Activated naive CD4-positive, alpha-beta T cell treated with anti-CD3 and anti-CD28 coated beads for 36 hours (primary cell): ENCODE data around the gene INTS14. TPM values are rescaled to one million over a fixed set of nuclear protein-coding genes. Genes with fewer than 3 reads are reported as not detected.

ENCODE experiments used
- CTCF ChIA-PET: fragments of 350-600 bp; sonication (Branson Sonifier 250); formaldehyde crosslinking; loops from one replicate; lab custom pipeline; 2021; ENCODE audit warnings: antibody characterized with exemption; lab: Charles Lee
- DNase-seq: peaks from one replicate; pipeline ENCODE4 v3.0.0-alpha.2; 2020
- H3K27ac Mint-ChIP-seq: one replicate; pipeline ENCODE4 v1.8.0; 2021; ENCODE audit warnings: mild to moderate bottlenecking, mixed read lengths
- H3K27me3 Mint-ChIP-seq: one replicate; pipeline ENCODE4 v1.8.0; 2021; ENCODE audit warnings: low read depth, mixed read lengths
- H3K36me3 Mint-ChIP-seq: one replicate; pipeline ENCODE4 v1.8.0; 2021; ENCODE audit warnings: low read depth, mixed read lengths
- H3K4me1 Mint-ChIP-seq: one replicate; pipeline ENCODE4 v1.8.0; 2021; ENCODE audit warnings: low read depth, mixed read lengths
- H3K4me3 Mint-ChIP-seq: one replicate; pipeline ENCODE4 v1.8.0; 2021; ENCODE audit warnings: mild to moderate bottlenecking, moderate library complexity, mixed read lengths
- H3K9me3 Mint-ChIP-seq: one replicate; pipeline ENCODE4 v1.8.0; 2021; ENCODE audit warnings: mixed read lengths
- intact Hi-C: fragments of 100-400 bp; cut with micrococcal nuclease; formaldehyde crosslinking; loops from one replicate; pipeline ENCODE4 v1.15.1; 2023
- total RNA-seq, 2 experiments: library from RNA; stranded (reverse); gene quantifications; one replicate each; pipeline ENCODE4 v1.2.3, GENCODE V29; 2021

Gene INTS14
- total RNA-seq = 10 to 100 TPM; 41.2 to 43.4 TPM

DNA sequence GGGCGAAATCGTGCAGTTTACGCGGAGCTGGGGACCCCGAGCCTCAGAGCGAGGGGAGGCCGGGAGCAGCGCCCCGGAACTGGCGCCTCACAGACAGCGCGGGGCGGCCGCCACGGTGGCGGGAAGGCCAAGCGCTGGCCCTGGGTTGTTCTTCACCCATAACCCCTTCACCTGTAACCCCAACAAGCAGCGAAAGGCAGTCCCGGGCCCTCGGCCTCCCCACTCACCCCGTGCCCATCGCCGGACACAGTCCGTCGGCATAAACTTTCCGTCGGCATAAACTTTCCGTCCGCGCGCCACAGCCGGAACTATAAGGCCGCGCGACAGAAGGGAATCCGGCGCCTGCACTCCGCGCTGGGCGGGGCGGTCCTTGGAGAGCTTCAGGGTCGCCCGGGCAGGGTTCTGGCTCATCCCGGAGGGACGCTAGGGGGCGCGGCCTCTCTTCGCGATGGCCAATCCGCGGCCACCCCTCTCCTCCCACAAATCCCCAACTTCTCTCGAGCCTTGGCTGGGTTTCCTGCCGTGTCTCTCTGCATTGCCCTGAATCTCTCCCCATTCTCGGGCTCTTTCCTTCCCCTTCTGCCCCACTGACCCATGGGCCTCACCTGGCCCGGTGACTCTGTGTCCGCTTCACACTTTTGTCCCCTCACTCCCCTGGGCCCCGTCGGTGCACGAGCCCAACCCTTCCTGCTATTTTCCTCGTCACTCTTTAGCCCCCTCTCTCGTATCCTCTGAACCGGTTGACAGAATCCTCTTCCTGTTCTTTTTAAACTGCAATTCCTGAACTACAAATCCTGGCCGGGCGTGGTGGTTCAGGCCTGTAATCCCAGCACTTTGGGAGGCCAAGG lies at the start of gene INTS14:
Gene INTS14, minus strand, starts transcription at position 261 of the 848 bp plus-strand sequence. CDS start 3,751 bp downstream, outside the sequence.
- H3K27me3 Mint-ChIP-seq = no peaks in the 10 kb centered on the region
- peak within 1 kb of the TSS; percentile 96 for H3K27ac Mint-ChIP-seq
- H3K9me3 Mint-ChIP-seq = no peaks in the 10 kb centered on the region
- peaks cover 45% of the 10 kb centered on the region for H3K4me1 Mint-ChIP-seq
- DNase-seq = peak; percentile 98
- intact Hi-C loops = loop anchor here (1.0 to 10.0 kb wide), 6 partner anchors 80 to 584 kb away; partner anchors contain the start of genes DPP8, HACD3 and RAB11A
- CTCF ChIA-PET = interaction anchor here (1.0 to 1.4 kb wide), 3 partner anchors 11 to 218 kb away, joined by 3 read pairs; partner anchors contain the start of gene SLC24A1
- H3K36me3 Mint-ChIP-seq = peaks cover 4% of the 10 kb centered on the region
- peak within 1 kb of the TSS; percentile 98 for H3K4me3 Mint-ChIP-seq

DNA sequence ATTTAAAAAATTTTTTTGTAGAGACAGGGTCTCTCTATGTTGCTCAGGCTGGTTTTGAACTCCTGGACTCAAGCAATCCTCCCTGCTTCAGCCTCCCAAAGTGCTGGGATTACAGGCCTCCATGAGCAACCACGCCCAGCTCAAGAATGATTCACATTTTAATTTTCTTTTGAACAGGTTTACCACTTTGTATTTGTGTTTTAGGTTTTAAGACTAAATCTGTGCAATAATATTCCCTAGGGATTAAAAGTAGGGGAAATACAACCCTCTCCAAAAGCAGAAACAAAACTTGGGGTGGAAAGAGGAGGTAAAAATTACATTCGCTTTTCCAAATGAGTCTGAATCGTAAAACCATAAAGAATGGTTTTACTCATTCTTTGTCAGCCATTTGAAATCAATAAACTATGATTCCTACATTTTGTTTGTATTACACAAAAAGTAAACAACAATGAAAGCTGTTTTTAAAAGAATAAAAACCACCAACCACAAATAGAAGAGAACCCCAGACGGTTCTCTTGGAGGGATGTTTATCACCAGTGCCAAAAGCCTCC lies 48.6 kb upstream of the INTS14 start:
- no peak overlapping the region for H3K27ac Mint-ChIP-seq
- no peak overlapping the region for H3K4me3 Mint-ChIP-seq
- DNase-seq = no peak
- no peaks in the 10 kb centered on the region for H3K4me1 Mint-ChIP-seq
- no peaks in the 10 kb centered on the region for H3K27me3 Mint-ChIP-seq
- H3K36me3 Mint-ChIP-seq = peaks cover 3% of the 10 kb centered on the region
- CTCF ChIA-PET = interaction anchor here (0.6 to 1.5 kb wide), 4 partner anchors 195 to 1825 kb away, joined by 3 to 8 read pairs (median 4); no protein-coding TSS in a partner anchor
- H3K9me3 Mint-ChIP-seq = no peaks in the 10 kb centered on the region
- intact Hi-C loops = no loop called here

DNA sequence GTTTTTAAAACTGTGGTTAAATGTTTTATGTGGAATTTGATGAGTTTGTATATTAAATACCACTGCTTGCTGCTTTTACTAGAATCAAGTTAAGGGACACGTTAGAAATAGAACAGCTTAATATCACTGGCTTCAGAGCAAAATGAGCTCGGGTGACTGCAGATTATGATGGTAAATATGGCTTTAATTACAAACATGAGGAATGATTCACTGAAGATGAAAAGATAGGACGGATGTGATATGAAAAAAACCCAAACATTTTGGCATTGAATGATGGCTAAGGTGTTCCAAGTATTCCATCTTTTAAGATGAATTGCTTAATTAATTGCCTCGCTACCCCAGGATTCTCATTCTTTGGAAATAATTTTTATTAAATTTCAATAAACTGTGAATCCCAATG lies 44.5 kb upstream of the INTS14 start:
- Mint-ChIP-seq H3K36me3 (peaks cover 4% of the 10 kb centered on the region), H3K4me1 (no peaks in the 10 kb centered on the region), H3K27ac (no peak overlapping the region), H3K27me3 (no peaks in the 10 kb centered on the region), H3K4me3 (no peak overlapping the region), H3K9me3 (no peaks in the 10 kb centered on the region)
- DNase-seq = no peak
- intact Hi-C loops = no loop called here
- CTCF ChIA-PET = interaction anchor here (0.6 kb wide), 1 partner anchor 18 kb away, joined by 4 read pairs; no protein-coding TSS in a partner anchor

DNA sequence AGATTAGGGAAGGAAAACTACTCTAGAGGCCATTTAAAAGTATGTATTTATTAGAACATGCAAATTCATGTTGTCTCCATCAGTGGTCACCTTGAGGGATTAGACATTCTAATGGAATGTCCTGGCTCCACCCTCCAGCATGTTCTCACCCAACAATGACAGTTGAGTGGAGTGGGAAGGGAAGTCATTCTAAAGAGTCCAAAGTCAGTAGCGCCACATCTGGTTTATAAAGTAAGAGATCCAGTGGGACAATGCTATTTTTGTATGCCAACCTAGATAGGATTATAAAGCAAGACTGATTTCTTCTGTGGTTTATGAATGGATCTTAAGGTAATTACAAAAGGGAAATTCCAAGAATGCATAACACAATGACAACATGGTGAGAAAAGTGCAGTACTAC lies 44.1 kb upstream of the INTS14 start:
- no peaks in the 10 kb centered on the region for H3K27me3 Mint-ChIP-seq
- CTCF ChIA-PET = no interaction called here
- no peaks in the 10 kb centered on the region for H3K9me3 Mint-ChIP-seq
- H3K27ac Mint-ChIP-seq = peak overlapping the region; percentile 36
- no peaks in the 10 kb centered on the region for H3K4me1 Mint-ChIP-seq
- H3K36me3 Mint-ChIP-seq = peaks cover 4% of the 10 kb centered on the region
- no peak overlapping the region for H3K4me3 Mint-ChIP-seq
- DNase-seq = no peak
- intact Hi-C loops = no loop called here

DNA sequence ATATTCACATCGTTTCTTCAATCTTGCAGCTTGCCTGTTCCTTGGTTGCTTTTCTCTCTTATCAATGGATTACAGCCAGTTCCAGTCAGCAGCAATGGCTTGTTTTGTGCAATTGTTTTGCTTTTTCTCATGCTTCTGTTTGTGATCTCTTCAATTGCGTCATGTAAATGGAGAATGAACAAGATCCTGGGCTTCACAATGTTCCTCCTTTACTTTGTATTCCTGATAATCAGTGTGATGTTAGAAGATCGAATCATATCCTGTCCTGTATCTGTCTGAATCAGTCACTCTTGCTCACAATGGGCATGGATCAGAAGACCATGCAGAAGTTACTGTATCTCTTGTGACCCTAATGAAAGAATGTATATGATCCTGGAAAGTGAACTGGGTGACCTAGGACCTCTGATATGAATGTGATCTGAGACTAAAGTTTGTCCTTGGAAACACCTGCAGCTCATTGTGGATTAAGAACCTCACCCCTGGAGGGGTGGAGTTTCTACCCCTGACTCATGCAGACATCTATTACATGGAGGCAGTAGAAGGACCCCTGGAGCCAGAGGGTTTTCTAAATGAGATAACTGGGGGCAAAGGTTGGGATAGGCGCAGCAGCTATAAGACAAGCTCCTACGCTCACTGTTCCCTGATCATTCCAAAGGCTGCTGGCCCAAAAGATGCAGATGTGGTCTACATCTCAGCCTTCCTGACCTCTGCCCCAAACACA lies 43.0 kb upstream of the INTS14 start:
- H3K4me3 Mint-ChIP-seq = no peak overlapping the region
- no peaks in the 10 kb centered on the region for H3K4me1 Mint-ChIP-seq
- DNase-seq = no peak
- CTCF ChIA-PET = interaction anchor here (0.9 to 1.9 kb wide), 2 partner anchors 12 to 15 kb away, joined by 4 to 5 read pairs; no protein-coding TSS in a partner anchor
- H3K27ac Mint-ChIP-seq = peak overlapping the region; percentile 32
- H3K27me3 Mint-ChIP-seq = no peaks in the 10 kb centered on the region
- peaks cover 4% of the 10 kb centered on the region for H3K36me3 Mint-ChIP-seq
- no peaks in the 10 kb centered on the region for H3K9me3 Mint-ChIP-seq
- intact Hi-C loops = loop anchor here (5.0 kb wide), 1 partner anchor 288 kb away; no protein-coding TSS in a partner anchor

DNA sequence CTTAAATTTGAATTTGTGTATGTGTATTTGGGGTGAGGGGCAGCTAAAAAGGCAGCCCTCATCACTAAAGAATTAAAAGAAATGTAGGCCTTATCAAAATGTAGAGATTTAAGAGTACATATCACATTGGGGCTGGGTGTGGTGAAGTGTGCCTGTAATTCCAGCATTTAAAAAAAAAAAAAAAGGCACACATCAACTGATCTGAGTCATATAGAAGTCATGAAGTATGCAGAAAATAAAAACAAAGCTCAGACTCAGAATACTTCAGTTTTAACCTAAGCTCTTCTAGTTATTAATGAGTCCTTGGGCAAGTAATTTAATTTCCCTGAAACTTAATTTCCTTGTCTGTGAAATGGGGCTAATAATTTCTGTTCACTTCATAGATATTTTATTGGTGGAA lies 42.4 kb upstream of the INTS14 start:
- Mint-ChIP-seq H3K36me3 (peaks cover 2% of the 10 kb centered on the region), H3K9me3 (no peaks in the 10 kb centered on the region), H3K27ac (no peak overlapping the region), H3K4me1 (no peaks in the 10 kb centered on the region), H3K4me3 (no peak overlapping the region), H3K27me3 (no peaks in the 10 kb centered on the region)
- intact Hi-C loops = loop anchor here (5.0 kb wide), 1 partner anchor 289 kb away; no protein-coding TSS in a partner anchor
- CTCF ChIA-PET = interaction anchor here (0.9 to 1.9 kb wide), 2 partner anchors 11 to 15 kb away, joined by 4 to 5 read pairs; no protein-coding TSS in a partner anchor
- DNase-seq = no peak

DNA sequence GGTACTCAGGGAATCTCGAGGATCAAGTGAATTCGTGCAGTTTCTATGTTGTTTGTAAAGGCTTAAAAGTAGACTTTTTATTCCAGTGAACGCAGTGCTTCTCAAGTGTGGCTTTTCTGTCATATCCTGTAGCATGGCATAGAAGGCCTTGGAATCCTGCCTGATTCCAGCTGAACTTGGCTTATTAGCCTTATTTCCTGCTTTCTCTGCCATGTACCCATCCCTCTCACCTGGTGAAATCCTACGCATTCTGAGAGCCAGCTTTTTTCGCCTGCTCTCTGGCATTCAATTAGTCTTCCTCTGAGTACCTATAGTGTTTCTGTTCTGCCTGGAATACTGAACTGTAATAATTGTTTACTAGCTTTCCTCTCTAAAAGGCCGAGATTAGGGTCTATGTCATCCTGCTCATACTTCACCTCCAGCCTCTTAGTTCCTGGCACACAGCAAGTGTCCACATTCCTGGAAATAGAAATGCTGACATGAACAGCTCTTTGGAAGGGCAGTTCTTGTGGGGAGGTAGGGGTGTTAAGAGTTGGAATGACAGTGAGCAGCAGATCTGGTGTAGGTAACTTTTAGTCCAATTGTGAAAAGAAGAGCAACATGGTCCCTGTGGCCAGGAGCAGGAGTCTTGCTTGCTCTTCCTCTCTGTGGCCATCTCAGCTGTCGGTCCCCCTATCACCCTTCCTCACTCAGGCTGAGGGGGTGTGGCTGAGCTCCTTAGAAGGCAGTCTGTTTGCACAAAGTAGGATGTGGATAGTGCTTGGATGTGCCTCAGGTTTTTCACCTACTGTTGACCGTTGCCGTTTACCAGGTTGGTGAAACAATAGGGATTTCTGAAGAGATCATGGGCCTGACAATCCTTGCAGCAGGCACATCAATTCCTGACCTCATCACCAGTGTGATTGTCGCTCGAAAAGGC lies 41.2 kb upstream of the INTS14 start:
- DNase-seq = no peak
- intact Hi-C loops = loop anchor here (5.0 kb wide), 1 partner anchor 290 kb away; no protein-coding TSS in a partner anchor
- H3K36me3 Mint-ChIP-seq = peaks cover 2% of the 10 kb centered on the region
- H3K27ac Mint-ChIP-seq = peak overlapping the region; percentile 36
- no peaks in the 10 kb centered on the region for H3K27me3 Mint-ChIP-seq
- no peak overlapping the region for H3K4me3 Mint-ChIP-seq
- no peaks in the 10 kb centered on the region for H3K9me3 Mint-ChIP-seq
- H3K4me1 Mint-ChIP-seq = no peaks in the 10 kb centered on the region
- CTCF ChIA-PET = interaction anchor here (0.6 to 1.9 kb wide), 4 partner anchors 8 to 22 kb away, joined by 3 to 6 read pairs (median 4); no protein-coding TSS in a partner anchor

DNA sequence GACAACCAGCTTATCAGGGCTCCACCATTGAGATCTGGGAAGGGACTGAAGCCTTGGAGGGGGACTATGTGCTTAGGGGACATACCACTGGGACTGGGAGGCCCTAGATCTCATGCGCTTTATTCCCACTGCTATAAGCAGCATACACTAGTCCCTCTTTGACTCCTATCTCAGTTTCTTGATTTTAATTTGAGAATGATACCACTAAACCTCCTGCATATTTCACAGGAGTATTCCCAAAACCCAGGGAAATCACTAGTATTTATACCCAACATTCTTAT lies 40.1 kb upstream of the INTS14 start:
- no peak for DNase-seq
- Mint-ChIP-seq H3K9me3 (no peaks in the 10 kb centered on the region), H3K4me1 (no peaks in the 10 kb centered on the region), H3K27me3 (no peaks in the 10 kb centered on the region), H3K27ac (no peak overlapping the region), H3K4me3 (no peak overlapping the region), H3K36me3 (peaks cover 2% of the 10 kb centered on the region)
- CTCF ChIA-PET = no interaction called here
- intact Hi-C loops = loop anchor here (5.0 kb wide), 1 partner anchor 291 kb away; no protein-coding TSS in a partner anchor

DNA sequence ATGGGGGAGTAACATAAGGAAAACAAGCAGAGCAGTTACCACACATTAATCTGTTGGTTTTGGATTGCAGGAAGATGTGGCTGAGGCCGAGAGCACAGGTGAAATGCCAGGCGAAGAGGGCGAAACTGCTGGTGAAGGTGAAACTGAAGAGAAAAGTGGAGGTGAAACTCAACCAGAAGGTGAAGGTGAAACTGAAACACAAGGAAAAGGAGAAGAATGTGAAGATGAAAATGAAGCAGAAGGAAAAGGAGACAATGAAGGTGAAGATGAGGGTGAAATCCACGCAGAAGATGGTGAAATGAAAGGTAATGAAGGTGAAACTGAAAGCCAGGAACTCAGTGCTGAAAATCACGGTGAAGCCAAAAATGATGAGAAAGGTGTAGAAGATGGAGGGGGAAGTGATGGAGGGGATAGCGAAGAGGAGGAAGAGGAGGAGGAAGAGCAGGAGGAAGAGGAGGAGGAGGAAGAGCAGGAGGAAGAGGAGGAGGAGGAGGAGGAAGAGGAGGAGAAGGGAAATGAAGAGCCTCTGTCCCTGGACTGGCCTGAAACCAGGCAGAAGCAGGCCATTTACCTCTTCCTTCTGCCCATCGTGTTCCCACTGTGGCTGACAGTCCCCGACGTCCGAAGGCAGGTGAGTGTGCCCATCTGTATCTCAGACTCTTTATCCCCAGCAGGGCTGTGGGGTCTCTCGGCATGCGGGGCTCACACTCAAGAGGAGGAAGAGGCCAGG lies 39.5 kb upstream of the INTS14 start:
- Mint-ChIP-seq H3K9me3 (no peaks in the 10 kb centered on the region), H3K27ac (peak overlapping the region; percentile 6), H3K36me3 (peaks cover 2% of the 10 kb centered on the region), H3K4me1 (no peaks in the 10 kb centered on the region), H3K27me3 (no peaks in the 10 kb centered on the region), H3K4me3 (no peak overlapping the region)
- intact Hi-C loops = loop anchor here (5.0 kb wide), 1 partner anchor 292 kb away; no protein-coding TSS in a partner anchor
- CTCF ChIA-PET = no interaction called here
- DNase-seq = no peak

DNA sequence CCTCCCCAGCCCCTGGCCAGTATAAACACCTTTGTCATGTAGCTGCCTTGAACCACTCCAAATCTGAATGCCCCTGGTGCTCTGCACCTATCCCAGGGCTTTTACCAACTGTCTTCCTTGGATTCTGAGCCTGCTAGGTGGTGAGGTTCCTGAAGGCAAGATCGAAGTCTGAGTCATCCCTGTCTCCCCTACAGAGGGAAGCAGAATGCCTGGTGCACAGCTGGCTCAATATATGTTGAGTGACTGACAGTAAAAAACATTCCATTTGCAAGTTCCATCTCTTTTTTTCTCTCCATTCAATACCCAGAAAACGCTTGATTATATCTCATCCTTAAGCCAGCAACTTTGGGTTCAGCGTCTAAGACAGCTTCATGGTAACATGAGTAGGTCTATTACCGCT lies 35.6 kb upstream of the INTS14 start:
- Mint-ChIP-seq H3K4me1 (no peaks in the 10 kb centered on the region), H3K27ac (no peak overlapping the region), H3K9me3 (no peaks in the 10 kb centered on the region), H3K27me3 (no peaks in the 10 kb centered on the region), H3K4me3 (no peak overlapping the region), H3K36me3 (no peaks in the 10 kb centered on the region)
- intact Hi-C loops = no loop called here
- no peak for DNase-seq
- CTCF ChIA-PET = interaction anchor here (1.1 kb wide), 2 partner anchors 115 to 183 kb away, joined by 3 to 5 read pairs; no protein-coding TSS in a partner anchor

DNA sequence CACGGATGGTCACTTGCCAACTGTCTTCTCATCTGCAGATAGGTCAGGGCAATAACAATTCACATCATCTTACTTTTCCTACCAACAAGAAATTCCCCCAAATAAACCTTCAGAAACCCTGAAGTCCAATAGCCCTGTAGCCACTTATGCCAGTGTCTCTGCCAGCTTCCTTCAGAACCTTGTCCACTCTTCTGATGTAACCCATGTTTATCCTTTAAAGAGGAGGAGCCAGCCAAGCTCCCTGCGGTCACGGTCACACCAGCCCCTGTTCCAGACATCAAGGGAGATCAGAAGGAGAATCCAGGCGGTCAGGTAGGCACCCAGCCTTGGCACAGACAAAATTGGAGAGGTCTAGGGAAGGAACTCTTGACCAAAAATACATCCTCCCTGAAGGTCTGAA lies 34.5 kb upstream of the INTS14 start:
- no peaks in the 10 kb centered on the region for H3K36me3 Mint-ChIP-seq
- no peaks in the 10 kb centered on the region for H3K27me3 Mint-ChIP-seq
- no peak overlapping the region for H3K4me3 Mint-ChIP-seq
- CTCF ChIA-PET = interaction anchor here (0.7 to 1.1 kb wide), 3 partner anchors 57 to 213 kb away, joined by 3 to 7 read pairs (median 3); no protein-coding TSS in a partner anchor
- intact Hi-C loops = no loop called here
- no peak overlapping the region for H3K27ac Mint-ChIP-seq
- H3K9me3 Mint-ChIP-seq = no peaks in the 10 kb centered on the region
- no peak for DNase-seq
- no peaks in the 10 kb centered on the region for H3K4me1 Mint-ChIP-seq
